CD4-positive, alpha-beta T cell treated with Interleukin-12 subunit alpha and Interleukin-12 subunit beta, for 1 hour (primary cell): ENCODE measurements around the gene DGKQ.

ENCODE experiments used
- DNase-seq: peaks from one replicate; pipeline ENCODE4 v3.0.0-alpha.2; 2020

The DGKQ gene

DNA sequence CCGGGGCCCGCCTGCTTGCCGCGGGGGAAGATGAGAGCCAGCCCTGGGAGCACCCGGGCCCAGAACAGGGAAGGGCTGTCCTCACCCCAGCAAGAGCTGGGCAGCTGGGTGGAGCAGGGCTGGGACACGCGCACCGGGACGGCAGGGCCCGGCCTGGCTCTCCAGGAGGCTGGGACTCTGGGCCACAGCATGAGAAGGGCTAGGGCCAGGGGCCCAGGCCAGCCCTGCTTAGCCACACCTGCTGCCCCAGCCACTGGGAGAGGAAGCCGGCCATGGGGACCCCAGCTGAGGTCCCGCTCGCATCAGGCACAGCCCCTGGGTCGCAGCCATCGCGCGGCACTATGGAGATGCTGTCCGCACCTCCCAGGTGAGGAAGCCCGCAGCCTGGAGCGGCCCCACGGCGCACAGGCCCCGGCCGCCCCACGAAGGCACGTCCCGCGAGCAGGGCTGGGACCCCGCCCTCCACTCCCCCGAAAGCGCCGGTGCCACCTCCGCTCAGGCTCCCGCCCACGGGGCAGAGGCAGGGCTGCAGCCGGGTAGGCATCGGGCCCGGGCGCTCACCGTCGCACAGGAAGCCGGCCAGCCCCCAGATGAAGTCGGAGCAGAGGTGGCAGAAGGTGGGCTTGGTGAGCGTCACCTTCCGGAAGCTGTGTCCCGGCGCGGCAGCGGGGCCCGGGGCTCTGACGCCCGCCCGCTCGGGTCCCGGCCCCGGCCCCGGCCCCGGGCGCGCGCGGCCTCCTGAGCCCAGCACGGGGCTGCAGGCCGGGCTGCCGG is 531 bp downstream of the DGKQ start:
- DNase-seq = peak; percentile 64

DNA sequence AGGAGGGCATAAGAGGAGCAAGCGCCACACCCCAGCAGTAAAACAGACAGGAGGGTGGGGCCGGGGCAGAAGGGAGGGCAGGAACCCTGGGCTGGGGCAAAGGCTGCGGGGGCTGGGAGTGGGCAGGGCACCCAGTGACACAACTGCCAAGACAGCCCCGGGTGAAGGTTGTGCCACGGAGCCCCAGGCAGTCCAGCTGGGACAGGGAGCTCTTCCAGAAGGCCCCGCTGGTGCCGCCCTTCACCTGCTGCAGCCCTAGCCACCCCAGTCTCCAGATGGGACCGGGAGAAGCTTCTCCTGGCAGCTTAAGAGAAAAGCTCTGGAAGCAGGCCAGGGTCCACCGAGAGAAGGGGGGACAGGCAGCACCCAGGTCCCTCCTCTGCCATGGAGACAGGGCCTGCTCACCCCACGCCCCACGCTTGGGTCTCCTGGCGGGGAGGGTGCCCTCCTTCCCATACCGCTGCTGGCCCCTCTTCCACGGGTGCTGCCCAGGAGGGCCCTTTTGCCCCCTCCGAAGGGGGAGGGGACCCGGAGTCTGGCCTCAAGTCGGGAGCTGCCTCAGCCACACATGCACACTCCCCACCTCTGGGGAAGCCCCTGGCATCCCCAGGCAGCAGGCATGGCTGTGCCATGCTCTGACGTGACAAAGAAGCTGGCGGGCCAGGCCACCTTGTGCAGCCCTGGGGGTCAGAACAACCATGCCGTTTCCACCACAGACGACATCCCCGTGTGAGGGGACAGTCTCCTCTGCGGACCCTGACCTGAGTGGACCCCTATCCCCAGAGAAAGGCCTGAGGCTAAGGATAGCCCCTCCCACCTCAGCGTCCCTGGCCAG is 1.5 kb downstream of the DGKQ start:
- DNase-seq = no peak

DNA sequence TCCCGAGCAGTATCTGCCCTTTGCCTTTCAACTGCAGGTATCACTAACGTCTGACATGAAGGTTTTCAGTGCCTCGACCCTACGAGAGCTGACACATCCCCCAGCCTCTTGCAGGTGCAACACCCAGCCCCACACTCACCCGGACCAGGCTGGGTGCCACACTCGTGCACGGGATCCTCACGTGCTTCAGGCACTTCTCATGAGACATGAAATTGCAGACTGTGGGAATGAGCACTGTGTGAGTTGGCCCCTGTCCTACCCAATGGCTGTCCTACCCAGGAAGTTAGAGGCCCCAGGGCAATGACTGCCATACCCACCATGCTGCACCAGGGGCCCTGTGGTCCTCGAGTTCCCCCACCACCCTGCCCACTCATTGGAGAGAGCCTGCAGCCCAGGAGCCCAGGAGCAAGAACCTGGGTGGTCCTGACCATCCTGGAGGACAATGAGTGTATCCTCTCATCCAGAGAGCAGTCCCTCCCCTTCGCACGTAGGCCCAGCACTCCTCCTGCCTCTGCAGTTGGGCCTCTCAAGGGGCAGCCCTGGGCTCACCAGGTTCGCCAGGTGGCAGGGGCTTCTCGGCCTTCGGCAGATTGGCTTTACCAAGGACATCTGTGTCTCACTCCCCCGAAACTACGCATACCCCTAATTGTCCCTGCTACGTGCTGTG is 2.4 kb downstream of the DGKQ start:
- DNase-seq = no peak

DNA sequence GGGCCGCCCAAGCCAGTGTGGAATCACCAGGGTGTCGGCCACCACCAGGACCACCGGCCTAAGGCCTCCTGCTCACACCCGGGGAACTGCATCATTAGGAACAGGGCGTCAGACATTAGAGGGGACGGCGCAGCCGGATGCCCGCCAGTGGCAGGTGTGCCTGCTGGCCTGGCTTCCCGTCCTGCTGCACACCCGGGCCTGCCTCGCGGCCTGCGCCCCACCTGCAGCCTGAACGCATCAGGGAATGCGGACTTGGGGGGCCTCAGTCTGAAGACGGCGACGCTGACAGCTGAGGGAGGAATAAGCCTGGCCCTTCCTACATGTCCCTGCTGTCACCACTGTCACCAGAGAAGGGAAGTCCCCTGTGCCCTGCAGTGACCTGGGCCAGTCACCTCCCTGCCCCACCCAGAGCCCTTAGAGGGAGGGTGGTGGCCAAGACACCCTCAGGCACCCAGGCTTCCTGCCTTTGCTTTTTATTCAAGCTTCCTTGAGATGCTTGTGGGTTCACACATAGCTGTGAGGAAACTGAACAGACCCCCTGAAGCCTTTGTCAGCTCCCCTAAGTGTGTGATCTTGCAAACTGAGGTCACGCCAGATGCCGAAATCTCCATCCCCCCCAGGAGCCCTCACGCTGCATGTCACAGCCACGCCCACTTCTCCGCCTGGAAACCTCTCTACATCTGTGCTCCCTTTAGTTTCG is 3.2 kb downstream of the DGKQ start:
- DNase-seq = peak; percentile 75

DNA sequence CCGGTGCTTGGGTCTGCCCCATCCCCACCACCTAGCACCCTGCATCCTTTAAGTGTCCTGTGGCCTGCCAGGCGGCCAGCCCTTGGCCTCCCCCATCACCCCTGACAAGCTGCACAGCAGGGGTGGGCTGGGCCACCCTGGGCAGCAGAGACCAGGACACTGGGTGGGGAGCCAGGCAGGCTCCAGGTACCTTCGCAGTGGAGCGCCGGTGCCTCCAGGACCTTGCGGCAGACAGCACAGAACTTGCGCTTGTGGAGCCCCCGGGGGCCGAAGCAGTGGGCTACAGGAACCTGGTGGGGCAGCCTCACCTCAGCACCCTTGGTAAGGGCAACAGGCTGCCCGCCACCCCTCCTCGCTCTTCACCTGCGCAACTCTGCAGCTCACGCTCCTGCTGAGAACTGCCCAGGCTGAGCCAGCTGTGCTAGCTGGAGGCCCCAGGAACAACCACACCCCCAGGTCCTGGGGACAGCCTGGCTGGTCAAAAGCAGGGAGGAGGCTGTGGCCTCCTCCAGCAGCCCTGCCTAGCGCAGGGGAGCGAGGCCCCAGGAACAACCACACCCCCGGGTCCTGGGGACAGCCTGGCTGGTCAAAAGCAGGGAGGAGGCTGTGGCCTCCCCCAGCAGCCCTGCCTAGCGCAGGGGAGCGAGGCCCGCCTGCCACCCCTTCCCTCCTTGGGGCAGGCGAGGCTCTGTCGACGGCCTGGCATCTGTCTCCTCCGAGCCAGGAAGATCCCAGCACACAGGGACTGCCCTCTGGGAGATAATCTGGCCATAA is 4.6 kb downstream of the DGKQ start:
- DNase-seq = no peak

DNA sequence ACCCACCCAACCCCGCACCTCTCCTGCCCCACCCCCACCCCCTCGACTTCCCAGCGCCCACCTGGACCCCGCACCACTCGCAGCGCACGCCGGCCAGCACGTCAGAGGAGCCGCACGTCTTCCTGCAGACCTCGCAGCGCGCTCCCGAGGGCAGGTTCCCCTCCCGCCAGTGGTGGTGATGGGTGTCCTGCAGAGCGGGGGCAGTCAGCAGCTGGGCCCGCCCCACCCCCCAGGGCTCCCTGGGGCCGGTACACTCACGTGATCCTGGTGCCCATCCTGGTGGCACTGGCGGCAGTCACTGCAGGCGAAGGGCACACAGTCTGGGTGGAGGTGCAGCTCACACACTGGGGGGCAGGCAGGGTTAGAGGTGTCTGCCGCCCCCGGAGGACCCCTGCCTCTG is 5.1 kb downstream of the DGKQ start:
- no peak for DNase-seq

DNA sequence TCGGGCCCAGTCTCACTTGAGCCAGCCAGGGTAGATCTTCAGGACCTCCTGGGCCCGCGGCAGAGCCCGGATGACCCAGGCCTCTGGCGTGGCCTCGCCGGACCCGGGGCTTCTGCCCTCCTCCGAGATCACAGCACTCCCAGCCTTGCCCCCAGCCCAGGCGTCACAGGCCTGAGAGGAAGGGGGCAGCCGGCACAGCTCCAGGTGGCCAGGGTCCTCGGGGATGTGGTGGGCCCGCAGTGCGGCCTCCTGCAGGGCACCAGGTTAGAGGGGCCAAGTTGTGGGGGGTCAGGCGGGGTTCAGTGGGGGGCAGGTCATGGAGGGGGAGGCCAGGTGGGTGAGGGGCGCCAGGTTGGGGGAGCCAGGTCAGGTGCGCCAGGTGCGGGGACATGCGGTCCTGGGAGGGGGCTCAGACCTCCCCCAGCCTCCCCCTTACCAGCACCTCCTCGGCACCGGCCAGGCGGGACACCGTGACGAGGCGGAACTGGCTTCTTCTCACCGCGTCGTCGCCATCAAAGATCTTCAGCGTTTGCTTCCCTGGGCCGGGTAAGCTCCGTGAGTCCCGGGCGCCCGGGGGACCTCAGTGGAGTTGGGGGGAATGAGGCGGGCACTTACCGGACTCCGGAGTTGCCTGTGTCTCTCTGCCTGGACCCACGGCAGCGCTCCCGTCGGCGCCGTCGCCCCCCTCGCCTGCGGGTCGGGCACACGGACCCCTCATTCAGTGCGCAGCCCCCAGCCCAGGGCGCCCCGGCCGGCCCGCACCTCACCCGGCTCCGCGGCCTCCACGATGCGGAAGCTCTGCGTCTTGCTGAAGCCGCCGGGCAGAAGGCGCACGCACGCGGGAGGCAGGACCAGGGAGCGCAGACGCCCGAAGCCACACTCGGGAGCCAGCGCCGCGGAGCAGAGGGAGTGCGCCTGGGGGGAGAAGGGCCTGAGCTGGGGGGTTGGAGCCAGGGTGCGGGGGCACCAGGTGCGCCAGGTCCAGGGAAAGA is 6.0 kb downstream of the DGKQ start:
- DNase-seq = no peak

DNA sequence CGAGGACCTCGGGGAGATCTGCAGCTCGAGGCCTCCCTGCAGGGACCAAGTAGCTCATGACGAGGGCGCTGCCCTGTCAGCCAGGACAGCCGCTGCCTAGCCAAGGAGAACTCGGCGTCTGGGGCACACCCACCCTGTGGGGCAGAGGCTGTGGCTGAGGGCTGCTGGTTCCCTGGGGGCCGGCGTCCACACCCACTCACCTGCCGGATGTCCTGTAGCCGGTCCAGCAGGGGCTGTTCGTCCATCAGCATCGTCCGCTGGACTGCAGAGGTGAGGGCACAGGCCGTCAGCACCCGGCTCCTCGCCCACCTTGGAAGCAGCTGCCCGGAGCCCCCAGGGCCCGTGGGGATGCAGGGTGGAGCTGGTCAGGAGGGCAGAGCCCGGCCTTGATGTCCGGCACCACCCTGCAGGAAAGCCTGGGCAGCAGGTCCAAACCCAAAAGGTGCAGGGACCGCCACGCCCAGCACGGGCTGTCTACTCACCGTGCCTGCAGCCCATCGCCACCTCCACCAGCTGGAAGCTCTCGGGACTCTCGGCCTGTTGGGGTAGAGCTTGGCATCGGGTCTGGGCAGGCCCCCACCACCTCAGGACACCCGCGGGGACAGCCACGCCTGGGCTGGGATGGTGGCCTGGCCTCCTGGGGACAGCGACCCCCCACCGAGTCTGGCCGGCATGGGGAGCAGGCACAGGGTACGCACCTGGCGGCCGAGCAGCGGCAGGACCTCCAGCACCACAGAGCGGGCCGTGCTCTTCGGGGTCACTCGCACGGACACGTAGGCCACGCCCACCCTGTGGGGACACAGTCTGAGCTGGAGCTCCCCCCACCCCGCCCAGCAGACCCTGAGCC is 6.9 kb downstream of the DGKQ start:
- no peak for DNase-seq

DNA sequence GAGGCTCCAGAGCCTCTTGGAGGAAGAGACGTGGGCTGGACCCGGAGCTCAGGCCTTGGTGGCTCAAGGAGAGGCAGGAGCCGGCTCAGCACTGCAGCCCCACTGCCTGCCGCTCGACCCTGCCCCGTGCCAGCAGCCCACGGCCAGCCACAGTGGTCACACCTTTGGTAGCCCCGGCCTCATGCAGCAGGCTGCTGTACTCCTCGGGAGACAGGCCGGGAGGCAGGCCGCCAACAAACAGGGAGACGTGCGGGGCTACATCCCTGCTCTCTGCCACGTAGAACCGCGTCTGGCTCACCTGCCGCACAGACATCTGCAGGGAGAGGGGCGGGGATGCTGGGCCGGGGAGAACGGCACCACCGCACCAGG is 7.6 kb downstream of the DGKQ start:
- no peak for DNase-seq

DNA sequence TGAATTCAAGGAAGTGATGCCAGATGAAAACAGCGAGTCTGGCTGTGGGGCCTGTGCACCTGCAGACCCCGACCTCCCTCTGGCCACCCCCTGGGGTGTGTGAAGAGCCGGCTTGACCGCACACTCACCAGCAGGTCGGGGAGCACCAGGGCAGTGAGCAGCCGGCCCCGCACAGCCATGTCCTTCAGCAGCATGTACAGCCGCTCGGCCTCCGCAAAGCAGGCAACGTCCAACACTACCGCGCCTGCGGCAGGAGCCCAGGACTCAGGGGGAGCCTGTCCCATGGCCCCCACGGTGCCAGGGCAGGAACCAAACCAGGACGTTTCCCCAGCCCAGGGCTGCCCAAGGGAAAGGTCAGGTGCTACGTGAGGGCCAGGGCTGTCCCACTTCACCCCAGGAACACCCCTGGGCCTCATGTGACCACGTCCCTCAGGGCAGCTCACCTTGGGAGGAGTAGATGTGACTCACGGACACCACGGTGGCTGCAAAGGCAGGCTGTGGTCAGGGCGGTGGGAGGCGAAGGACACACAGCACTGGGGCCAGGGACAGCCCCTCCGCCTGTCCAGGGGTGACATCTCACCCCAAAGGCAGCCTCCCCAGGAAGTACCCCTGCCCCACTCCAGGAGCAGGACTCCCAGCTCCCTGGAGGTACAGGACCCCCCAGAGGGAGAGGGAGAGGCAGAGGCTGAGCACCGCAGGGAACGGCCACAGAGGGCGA is 8.2 kb downstream of the DGKQ start:
- no peak for DNase-seq

DNA sequence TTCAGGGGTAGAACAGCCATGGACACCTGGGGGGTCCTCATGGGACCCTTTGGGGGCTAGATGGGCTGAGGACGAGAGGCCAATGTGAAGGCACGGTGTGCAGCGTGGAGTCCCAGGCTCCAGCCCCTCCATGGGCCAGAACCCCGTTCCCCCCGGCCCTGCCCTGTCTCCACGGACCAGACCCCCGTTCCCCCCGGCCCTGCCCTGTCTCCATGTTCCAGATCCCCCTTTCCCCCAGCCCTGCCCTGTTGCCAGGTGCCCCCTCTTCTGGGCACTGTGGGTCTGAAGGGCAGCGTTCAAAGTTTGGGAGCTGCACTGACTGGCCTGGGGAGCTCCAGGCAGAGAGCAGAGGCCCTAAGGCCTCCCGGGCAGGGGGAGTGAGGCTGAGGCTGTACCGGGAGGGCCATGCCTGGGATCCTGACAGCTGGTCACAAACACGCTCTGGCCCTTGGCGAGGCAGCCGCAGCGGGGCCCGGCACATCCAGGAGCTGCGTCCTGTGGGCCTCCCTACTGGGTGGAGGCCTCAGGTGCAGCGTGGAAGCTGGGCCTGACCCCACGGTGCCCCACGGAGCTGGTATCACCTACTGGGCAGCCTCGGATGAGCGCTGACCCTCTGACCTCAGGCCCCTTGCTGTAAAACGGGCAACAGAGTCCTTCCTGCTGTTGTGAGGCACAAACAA is 8.9 kb downstream of the DGKQ start:
- no peak for DNase-seq

DNA sequence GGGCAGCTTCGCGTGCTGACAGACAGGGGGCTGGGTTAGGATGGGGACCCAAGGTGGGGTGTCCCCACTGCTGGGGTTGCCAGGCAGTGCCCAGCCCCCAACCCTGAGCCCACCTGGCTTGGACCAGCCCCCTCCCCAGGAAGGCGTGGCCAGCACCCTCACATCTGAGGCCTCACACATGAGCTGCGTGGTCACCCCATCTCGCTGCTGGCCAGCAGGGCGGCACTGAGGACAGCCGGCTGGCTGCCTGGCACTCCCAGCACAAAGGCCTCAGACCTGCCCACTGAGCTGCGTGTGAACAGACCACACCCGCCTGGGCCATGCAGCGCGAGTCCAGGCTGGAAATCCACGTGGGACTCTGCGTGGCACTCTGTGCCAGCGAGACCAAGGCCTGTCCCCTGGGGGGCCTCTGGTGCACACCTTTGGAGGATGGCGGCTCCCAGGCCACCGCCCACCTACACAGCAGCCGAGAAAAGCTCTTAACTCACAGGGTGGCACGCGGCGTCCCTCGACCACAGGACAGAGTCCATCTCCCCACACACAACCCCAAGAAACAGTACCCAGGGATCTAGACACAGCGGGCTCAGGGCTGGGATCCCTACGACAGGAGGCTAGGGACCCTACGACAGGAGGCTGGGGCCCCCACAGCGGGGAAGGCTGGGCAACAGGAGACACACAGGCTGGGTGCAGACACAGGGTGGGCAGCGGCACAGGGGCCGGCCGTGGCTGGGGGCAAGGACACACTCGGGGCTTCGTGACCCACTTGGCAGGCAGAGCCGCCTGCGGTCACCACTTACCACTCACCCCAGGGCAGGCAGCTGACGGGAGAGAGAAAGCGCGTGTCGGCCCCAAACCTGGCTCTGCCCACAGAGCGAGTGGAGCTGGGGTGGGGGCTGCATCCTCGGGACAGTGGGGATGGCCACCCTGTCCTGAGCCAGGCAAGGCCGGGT is 9.8 kb downstream of the DGKQ start:
- no peak for DNase-seq

DNA sequence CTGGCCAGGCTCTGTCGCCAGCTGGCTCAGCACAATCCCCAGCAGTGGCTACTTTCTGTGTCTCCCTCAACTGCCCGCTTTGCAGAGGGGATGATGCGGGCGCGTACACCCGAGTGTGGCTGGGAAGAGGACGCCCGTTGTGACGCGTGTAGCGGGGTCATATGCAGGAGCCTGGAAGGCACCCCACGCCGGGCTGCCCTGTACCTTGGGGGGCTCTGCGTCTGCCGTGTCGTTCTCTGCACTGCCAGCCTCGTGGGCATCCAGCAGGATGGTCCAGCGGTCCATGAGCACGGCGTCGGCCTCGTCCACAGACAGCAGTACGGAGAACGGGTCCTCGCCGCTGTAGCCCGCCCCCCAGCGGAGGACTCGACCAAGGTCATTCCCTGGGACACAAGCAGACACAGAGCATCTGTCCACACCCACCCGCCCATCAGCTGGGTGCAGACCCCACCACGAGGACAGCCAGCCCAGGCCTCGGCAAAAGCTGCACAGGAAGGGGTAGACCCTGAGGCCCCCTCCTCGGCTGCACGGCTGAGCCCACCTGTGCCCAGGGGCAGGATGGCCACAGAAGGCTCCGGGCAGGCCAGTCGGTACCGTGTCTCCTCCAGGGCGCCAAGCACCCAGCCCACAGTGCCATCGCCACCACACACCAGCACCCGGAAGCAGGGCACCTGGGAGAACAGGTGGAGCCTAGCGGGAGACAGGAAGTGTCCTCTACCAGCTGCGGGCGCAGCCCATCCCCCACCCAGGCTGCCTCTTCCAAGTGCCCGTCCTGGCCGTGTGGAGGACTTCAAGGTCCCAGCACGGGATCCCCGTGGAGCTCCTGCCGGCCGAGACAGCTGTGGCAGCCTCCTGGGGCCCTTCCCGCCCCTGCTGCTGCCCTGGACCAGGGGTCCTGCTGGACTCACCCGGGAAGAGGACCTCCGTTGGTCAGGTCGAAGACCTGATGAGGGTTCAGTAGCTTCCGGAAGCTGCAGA is 10.8 kb downstream of the DGKQ start:
- DNase-seq = no peak

DNA sequence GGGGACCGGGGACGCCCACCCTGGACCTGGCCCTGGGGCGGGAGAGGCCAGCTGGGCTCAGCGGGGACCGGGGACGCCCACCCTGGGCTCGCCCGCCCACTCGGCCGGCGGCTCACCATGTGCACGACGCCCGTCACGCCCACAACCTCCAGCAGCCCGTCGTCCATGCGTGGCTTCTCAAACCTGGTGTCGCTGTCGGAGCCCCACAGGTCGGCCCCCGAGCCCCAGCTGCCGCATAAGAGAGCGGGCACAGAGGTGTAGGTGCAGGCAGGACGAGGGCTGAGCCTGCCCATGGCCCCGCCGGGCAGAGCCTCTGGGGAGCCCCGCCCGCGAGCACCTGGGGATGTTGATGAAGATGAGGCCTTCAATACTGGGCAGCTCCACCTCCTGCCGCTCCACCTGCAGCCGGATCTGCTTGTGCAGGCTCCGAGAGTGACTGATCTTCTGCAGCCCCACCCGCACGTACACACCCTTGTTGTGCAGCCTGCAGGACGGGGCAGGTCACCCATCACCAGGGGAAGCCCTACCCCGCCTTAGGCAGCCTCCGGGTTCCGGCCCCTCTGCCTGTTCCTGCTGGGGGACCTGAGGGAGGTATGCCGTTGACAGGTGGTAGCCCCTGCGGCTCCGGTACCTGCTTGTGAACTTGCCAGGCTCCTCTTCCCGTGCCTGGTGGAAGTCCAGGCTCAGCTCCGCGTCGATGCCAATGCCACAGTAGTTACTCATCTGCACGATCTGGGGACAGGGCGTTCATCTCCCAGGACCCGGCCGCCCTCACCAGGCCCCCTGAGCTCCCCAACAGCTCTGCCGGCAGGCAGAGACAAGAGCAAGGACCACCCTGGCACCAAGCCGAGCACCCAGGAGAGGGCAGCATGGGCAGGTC is 11.8 kb downstream of the DGKQ start:
- no peak for DNase-seq

DNA sequence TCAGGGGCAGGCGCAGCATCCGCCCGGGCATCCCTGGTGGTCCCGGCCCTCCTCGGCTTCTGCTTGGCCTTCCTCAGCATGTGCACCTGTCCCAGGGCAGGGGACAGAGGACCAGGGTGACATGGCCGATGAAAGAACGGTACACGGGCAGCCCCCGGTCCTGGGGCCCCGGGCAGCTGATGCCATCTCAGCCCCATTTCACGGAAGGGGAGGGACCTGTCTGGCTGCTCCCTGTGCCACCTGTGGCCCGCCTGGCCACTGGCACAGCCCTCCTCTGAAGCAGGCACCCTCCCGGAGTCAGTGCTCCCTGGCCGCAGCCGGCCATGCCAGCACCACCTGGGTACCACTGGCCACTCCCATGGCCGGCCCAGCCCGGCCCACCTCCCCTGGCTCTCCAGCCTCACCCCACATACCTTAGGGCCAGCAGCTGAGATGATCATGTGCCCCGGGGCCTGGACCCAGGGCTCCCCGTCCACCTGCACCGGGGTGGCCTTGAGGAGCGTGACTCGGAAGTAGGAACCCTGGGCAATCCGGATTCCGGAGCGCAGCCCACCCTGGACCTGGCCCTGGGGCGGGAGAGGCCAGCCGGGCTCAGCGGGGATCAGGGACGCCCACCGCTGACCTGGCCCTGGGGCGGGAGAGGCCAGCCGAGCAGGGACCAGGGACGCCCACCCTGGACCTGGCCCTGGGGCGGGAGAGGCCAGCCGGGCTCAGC is 12.6 kb downstream of the DGKQ start:
- no peak for DNase-seq
